ENCODE results near the gene GAD2. TPM values are rescaled to one million over a fixed set of nuclear protein-coding genes. Genes with fewer than 3 reads are reported as not detected.
"Not testable (repeated sequence)": the region's sequence is repeated elsewhere in the genome, so short reads cannot be mapped to it uniquely, and the experiment has no call there.

GAD2 gene
- total RNA-seq, 5 donors from 2014 or later (not counting 1 experiment from before 2014, with no cell fraction given) = not detected

- H3K27ac Mint-ChIP-seq; H3K4me3 ChIP-seq (ENCODE audit: control insufficient read depth in 1 of 2, extremely low read depth in 1 of 2, low read length in 1 of 2); H3K36me3 ChIP-seq (ENCODE audit: control insufficient read depth in 2 of 2, extremely low read depth in 1 of 2, insufficient read depth in 1 of 2, low read length in 1 of 2); POLR2A ChIA-PET; DNase-seq; H3K4me1 ChIP-seq (ENCODE audit: control insufficient read depth in 1 of 2, extremely low read depth in 1 of 2, insufficient read depth in 2 of 2, low read length in 2 of 2); H3K27me3 ChIP-seq (replicated peaks in 1 of 2; ENCODE audit: control insufficient read depth in 2 of 2, extremely low read depth in 1 of 2, insufficient read depth in 2 of 2, low read length in 1 of 2); H3K4me3 Mint-ChIP-seq; H3K4me1 Mint-ChIP-seq; ATAC-seq (replicated peaks in 1 of 4); H3K27ac ChIP-seq (ENCODE audit: low read length); H3K9me3 ChIP-seq; CTCF ChIA-PET; H3K27me3 Mint-ChIP-seq; H3K36me3 Mint-ChIP-seq: not testable (repeated sequence)
- 92% methylated on average over 2 of the region's 9 CpGs for WGBS (ENCODE audit: insufficient coverage)
- peaks cover 3 to 16% (median 5%) of the 10 kb centered on the region in 3 donors for H3K9me3 Mint-ChIP-seq
Observed at GRCh38 chr10:26348821-26349417, 132.3 kb downstream of the GAD2 start.

Other genes starting within 250 kb of the GAD2 start
- gene APBB1IP, start 221.6 kb downstream of the GAD2 start, total RNA-seq = 100 to 1,000 TPM in 1 of 5 donors, 10 to 100 TPM in 4; 86.5 to 102 (median 88.4) TPM